HG02938 (cell line): Measurements from ENCODE around the gene MAP1LC3B2.

Source experiments
- ATAC-seq: cut with Tn5 transposase; IDR thresholded peaks from one replicate; pipeline ENCODE4 v1.9.1; 2021; ENCODE audit warnings: mild to moderate bottlenecking, moderate library complexity; ENCODE audit not compliant: unreplicated experiment

Gene MAP1LC3B2

GRCh38 chr12:116591855-116592637, 32.9 kb downstream of the MAP1LC3B2 start:
- no peak for ATAC-seq

- no peak for ATAC-seq
These were observed 33.5 kb downstream of the MAP1LC3B2 start for GRCh38 chr12:116592731-116593130.

GRCh38 chr12:116594325-116595038, 35.3 kb downstream of the MAP1LC3B2 start:
- no peak for ATAC-seq

GRCh38 chr12:116595186-116595585, 36.0 kb downstream of the MAP1LC3B2 start:
- no peak for ATAC-seq

- no peak for ATAC-seq
These were observed 36.5 kb downstream of the MAP1LC3B2 start for GRCh38 chr12:116595672-116596071.

- ATAC-seq, result no peak
These were observed 38.7 kb downstream of the MAP1LC3B2 start for GRCh38 chr12:116597886-116598285.

GRCh38 chr12:116598311-116599284, 39.4 kb downstream of the MAP1LC3B2 start:
- ATAC-seq, result no peak

- ATAC-seq, result no peak
These were observed 40.3 kb downstream of the MAP1LC3B2 start for GRCh38 chr12:116599285-116600136.

- ATAC-seq, result no peak
These were observed 42.1 kb downstream of the MAP1LC3B2 start for GRCh38 chr12:116600959-116601918.

GRCh38 chr12:116601933-116602810, 43.0 kb downstream of the MAP1LC3B2 start:
- no peak for ATAC-seq

GRCh38 chr12:116603546-116604177, 44.5 kb downstream of the MAP1LC3B2 start:
- no peak for ATAC-seq

- ATAC-seq, result no peak
These were observed 45.2 kb downstream of the MAP1LC3B2 start for GRCh38 chr12:116604178-116604895.

GRCh38 chr12:116604951-116605641, 45.9 kb downstream of the MAP1LC3B2 start:
- no peak for ATAC-seq

GRCh38 chr12:116606397-116606796, 47.2 kb downstream of the MAP1LC3B2 start:
- ATAC-seq, result no peak

GRCh38 chr12:116607039-116607438, 47.9 kb downstream of the MAP1LC3B2 start:
- no peak for ATAC-seq
